ENCODE data around the gene CBLC. TPM values are rescaled to one million over a fixed set of nuclear protein-coding genes. Genes with fewer than 3 reads are reported as not detected.
"Not testable (repeated sequence)": the region's sequence is repeated elsewhere in the genome, so short reads cannot be mapped to it uniquely, and the experiment has no call there.

Gene CBLC
- total RNA-seq, 1 donor from 2014 or later: 9.9 TPM

DNA sequence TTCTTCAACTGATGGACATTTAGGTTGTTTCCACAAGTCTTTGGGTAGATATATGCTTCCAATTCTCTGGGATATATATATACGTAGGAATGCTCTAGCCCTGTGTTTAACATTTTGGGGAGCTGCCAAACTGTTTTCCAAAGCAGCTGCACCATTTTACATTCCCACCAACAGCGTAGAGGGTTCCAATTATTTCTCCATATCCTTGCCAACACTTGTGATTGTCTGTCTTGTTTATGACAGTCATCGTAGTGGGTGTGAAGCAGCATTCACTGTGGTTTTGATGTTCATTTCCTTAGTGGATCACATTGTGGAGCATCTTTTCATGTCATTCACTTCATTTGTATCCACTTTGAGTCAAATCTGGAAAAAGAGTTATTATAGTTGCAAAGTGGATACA lies 4.7 kb upstream of the CBLC start:
- Histone ChIP-seq H3K4me3 (ENCODE audit: low read depth, low read length) (no peak overlapping the region), H3K27me3 (ENCODE audit: control insufficient read depth, insufficient read depth, low read length) (no peaks in the 10 kb centered on the region), H3K36me3 (ENCODE audit: control insufficient read depth, insufficient read depth, low read length) (no peaks in the 10 kb centered on the region)
- TF ChIP-seq, protein P1, sequence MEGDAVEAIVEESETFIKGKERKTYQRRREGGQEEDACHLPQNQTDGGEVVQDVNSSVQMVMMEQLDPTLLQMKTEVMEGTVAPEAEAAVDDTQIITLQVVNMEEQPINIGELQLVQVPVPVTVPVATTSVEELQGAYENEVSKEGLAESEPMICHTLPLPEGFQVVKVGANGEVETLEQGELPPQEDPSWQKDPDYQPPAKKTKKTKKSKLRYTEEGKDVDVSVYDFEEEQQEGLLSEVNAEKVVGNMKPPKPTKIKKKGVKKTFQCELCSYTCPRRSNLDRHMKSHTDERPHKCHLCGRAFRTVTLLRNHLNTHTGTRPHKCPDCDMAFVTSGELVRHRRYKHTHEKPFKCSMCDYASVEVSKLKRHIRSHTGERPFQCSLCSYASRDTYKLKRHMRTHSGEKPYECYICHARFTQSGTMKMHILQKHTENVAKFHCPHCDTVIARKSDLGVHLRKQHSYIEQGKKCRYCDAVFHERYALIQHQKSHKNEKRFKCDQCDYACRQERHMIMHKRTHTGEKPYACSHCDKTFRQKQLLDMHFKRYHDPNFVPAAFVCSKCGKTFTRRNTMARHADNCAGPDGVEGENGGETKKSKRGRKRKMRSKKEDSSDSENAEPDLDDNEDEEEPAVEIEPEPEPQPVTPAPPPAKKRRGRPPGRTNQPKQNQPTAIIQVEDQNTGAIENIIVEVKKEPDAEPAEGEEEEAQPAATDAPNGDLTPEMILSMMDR (IDR thresholded peaks at IDR 0.05; ENCODE audit: insufficient read depth, low read length, poor library complexity, severe bottlenecking): no peak
- DNase-seq (ENCODE audit: low read depth): no peak

- TF ChIP-seq, protein P1 (IDR thresholded peaks at IDR 0.05; ENCODE audit: insufficient read depth, low read length, poor library complexity, severe bottlenecking): no peak
- no peak for DNase-seq (ENCODE audit: low read depth)
- H3K27me3 ChIP-seq (ENCODE audit: control insufficient read depth, insufficient read depth, low read length): no peaks in the 10 kb centered on the region
- no peak overlapping the region for H3K4me3 ChIP-seq (ENCODE audit: low read depth, low read length)
- no peaks in the 10 kb centered on the region for H3K36me3 ChIP-seq (ENCODE audit: control insufficient read depth, insufficient read depth, low read length)
Measured at GRCh38 chr19:44775676-44776240, 1.9 kb upstream of the CBLC start.

DNA sequence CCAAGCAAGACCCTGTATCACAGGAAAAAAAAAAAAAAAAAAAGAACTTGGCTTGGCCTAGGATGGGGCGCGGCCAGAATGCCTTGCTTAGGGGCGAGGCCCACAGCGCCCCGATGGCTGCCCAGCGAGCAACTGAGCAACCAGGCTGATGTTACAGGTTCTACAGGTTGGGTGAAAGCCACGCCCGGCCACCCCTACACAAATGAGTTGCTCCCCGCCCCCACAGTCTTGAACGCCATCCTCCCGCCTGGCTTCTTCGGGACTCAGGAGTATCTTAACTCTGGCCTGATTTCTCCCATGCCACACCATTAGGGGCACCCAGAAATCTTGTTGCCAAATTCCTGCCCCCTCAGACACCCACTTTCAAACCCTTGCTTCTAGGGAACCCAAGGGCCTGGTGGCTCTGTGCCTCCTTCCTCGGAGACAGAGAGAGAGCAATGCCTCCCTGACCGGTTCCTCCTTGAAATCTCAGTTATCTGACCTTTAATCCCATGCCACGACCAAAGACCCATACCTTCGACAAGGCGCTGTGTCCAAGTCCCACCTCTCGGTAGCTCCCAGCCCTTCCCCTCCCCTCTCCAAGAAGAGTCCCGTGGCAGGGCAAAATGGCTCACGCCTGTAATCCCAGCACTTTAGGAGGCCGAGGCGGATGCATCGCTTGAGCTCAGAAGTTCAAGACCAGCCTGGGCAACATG lies 1.1 kb upstream of the CBLC start:
- TF ChIP-seq, protein P1 (IDR thresholded peaks at IDR 0.05; ENCODE audit: insufficient read depth, low read length, poor library complexity, severe bottlenecking): no peak

GRCh38 chr19:44779150-44779549 lies 1.5 kb downstream of the CBLC start:
- H3K27me3 ChIP-seq (ENCODE audit: control insufficient read depth, insufficient read depth, low read length): no peaks in the 10 kb centered on the region
- no peak for DNase-seq (ENCODE audit: low read depth)
- H3K36me3 ChIP-seq (ENCODE audit: control insufficient read depth, insufficient read depth, low read length): no peaks in the 10 kb centered on the region
- TF ChIP-seq, protein P1 (IDR thresholded peaks at IDR 0.05; ENCODE audit: insufficient read depth, low read length, poor library complexity, severe bottlenecking): no peak
- no peak overlapping the region for H3K4me3 ChIP-seq (ENCODE audit: low read depth, low read length)

More for the DNA sequence above, 1.1 kb upstream of the CBLC start:
- Histone ChIP-seq H3K4me3 (ENCODE audit: low read depth, low read length) (no peak overlapping the region), H3K36me3 (ENCODE audit: control insufficient read depth, insufficient read depth, low read length) (no peaks in the 10 kb centered on the region), H3K27me3 (ENCODE audit: control insufficient read depth, insufficient read depth, low read length) (no peaks in the 10 kb centered on the region)
- DNase-seq (ENCODE audit: low read depth): no peak

DNA sequence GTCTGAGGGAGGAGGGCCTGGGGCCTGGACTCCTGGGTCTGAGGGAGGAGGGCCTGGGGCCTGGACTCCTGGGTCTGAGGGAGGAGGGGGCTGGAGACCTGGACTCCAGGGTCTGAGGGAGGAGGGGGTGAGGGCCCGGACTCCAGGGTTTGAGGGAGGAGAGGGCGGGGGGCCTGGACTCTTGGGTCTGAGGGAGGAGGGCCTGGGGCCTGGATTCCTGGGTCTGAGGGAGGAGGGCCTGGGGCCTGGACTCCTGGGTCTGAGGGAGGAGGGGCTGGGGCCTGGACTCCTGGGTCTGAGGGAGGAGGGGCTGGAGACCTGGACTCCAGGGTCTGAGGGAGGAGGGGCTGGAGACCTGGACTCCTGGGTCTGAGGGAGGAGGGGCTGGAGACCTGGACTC lies 4.0 kb downstream of the CBLC start:
- H3K36me3 ChIP-seq (ENCODE audit: control insufficient read depth, insufficient read depth, low read length); DNase-seq (ENCODE audit: low read depth); H3K27me3 ChIP-seq (ENCODE audit: control insufficient read depth, insufficient read depth, low read length); H3K4me3 ChIP-seq (ENCODE audit: low read depth, low read length): not testable (repeated sequence)

DNA sequence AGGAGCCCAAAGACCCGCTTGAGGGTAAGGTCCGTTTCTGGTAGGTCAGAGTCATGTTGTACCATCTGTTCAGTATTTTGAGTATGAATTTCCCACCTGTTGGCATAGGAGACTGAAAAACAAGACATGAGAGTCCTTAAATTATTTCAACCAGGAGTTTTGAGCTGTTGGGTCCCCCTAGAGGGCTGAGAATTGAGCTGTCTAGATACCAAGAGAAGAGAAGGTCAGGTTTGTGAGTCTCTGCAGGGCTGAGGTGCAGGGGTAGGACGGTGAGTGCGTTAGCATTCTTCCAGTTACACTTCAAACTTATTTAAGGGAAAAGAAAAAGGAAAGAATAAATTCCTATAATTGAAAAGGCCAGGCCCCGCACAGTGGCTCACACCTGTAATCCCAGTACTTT lies 5.0 kb downstream of the CBLC start:
- Histone ChIP-seq H3K36me3 (ENCODE audit: control insufficient read depth, insufficient read depth, low read length) (no peaks in the 10 kb centered on the region), H3K27me3 (ENCODE audit: control insufficient read depth, insufficient read depth, low read length) (no peaks in the 10 kb centered on the region), H3K4me3 (ENCODE audit: low read depth, low read length) (no peak overlapping the region)
- DNase-seq (ENCODE audit: low read depth): no peak
- TF ChIP-seq, protein P1 (IDR thresholded peaks at IDR 0.05; ENCODE audit: insufficient read depth, low read length, poor library complexity, severe bottlenecking): no peak

Data from kidney epithelial cell (primary cell).